ENCODE data around the gene SLC35A1. TPM values are rescaled to one million over a fixed set of nuclear protein-coding genes. Genes with fewer than 3 reads are reported as not detected.
"Not testable (repeated sequence)": the region's sequence is repeated elsewhere in the genome, so short reads cannot be mapped to it uniquely, and the experiment has no call there.

The SLC35A1 gene
- total and polyA plus RNA-seq, 3 donors from 2014 or later = 16.5 to 20.2 (median 17.2) TPM

DNA sequence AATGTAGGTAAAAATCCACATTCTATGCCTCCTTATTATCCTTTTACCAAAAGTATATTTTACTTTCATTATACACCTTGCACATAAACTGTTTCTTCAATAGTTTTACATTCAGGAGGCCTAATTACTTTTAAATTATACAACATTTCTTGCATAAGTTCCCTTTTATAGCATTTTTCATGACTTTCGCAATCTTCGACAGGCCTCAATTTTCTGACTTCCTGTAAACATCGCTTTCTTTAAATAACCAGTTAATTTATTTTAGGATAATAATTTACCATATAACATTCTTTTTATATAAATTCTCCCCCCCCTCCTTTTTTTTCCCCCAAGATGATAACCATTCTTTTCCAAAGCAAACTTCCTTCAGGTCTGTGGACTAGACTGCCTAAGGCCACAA, 9.2 kb downstream of the SLC35A1 start:
- no peak for DNase-seq
- WGBS, 2 donors = 90 to 93% methylated on average over 3 of the region's 3 CpGs
- Histone ChIP-seq H3K4me3 (no peak overlapping the region), H3K27me3 (no peaks in the 10 kb centered on the region), H3K4me1 (no peaks in the 10 kb centered on the region), H3K36me3 (ENCODE audit: low read depth, missing control alignments) (no peaks in the 10 kb centered on the region), H3K9me3 (no peaks in the 10 kb centered on the region), H3K27ac (no peak overlapping the region)
- TF ChIP-seq, protein P1, sequence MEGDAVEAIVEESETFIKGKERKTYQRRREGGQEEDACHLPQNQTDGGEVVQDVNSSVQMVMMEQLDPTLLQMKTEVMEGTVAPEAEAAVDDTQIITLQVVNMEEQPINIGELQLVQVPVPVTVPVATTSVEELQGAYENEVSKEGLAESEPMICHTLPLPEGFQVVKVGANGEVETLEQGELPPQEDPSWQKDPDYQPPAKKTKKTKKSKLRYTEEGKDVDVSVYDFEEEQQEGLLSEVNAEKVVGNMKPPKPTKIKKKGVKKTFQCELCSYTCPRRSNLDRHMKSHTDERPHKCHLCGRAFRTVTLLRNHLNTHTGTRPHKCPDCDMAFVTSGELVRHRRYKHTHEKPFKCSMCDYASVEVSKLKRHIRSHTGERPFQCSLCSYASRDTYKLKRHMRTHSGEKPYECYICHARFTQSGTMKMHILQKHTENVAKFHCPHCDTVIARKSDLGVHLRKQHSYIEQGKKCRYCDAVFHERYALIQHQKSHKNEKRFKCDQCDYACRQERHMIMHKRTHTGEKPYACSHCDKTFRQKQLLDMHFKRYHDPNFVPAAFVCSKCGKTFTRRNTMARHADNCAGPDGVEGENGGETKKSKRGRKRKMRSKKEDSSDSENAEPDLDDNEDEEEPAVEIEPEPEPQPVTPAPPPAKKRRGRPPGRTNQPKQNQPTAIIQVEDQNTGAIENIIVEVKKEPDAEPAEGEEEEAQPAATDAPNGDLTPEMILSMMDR (IDR thresholded peaks at IDR 0.05) = no peak
- TF ChIP-seq POLR2A (IDR thresholded peaks at IDR 0.05) = no peak
- intact Hi-C loops (cut with DNase I; ENCODE audit: low total_unique reads) = no loop called here

DNA sequence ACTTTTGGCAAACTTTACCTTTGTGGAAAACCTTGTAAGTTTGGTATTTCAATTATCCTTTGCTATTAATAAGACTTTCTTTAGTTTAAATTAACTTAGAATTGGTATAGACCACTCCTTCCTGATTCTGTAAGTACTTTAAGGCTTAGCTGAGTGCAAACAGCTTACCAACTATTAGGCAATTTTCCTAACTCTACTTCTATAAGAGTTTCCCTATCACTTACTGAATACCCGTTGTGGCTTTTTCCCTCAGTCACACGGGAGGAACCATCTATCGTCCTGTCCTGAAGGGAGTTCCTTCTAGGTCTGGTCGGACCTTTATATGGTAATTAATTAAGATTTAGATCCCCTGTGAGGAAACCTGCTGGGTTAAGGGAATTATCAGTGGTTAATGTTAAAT, 9.6 kb downstream of the SLC35A1 start:
- Histone ChIP-seq H3K27me3 (no peaks in the 10 kb centered on the region), H3K4me3 (no peak overlapping the region), H3K36me3 (ENCODE audit: low read depth, missing control alignments) (no peaks in the 10 kb centered on the region), H3K9me3 (no peaks in the 10 kb centered on the region), H3K4me1 (no peaks in the 10 kb centered on the region), H3K27ac (no peak overlapping the region)
- 86% methylated on average over 4 of the region's 4 CpGs for WGBS, 2 donors
- TF ChIP-seq POLR2A (IDR thresholded peaks at IDR 0.05) = no peak
- TF ChIP-seq, protein P1 (IDR thresholded peaks at IDR 0.05) = no peak
- intact Hi-C loops (cut with DNase I; ENCODE audit: low total_unique reads) = no loop called here
- DNase-seq = no peak

DNA sequence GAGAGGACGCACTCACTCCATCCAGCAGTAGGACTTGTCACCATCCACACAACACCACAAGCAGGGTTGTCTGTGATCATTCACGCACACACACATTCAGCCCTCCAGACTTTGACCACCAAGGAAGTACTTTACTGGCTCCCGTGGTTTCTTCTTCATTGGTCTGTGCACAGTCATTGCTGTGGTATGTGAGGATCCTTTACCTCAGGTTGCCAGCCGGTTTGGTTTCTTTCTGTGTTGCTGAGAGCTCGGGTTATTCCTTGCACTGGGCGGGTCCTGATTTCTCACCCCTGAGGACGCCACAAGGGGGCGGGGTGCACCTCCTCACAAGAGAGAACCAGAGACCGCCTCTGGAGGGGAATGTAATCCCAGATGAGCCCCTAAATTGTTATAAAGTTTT, 11.2 kb downstream of the SLC35A1 start:
- H3K27ac ChIP-seq = no peak overlapping the region
- 94 to 97% methylated on average over 7 to 9 of the region's 9 CpGs for WGBS, 2 donors
- DNase-seq = no peak
- no peaks in the 10 kb centered on the region for H3K36me3 ChIP-seq (ENCODE audit: low read depth, missing control alignments)
- TF ChIP-seq, protein P1 (IDR thresholded peaks at IDR 0.05) = no peak
- no peak for TF ChIP-seq POLR2A (IDR thresholded peaks at IDR 0.05)
- intact Hi-C loops (cut with DNase I; ENCODE audit: low total_unique reads) = no loop called here
- no peak overlapping the region for H3K4me3 ChIP-seq
- H3K9me3 ChIP-seq = no peaks in the 10 kb centered on the region
- H3K27me3 ChIP-seq = no peaks in the 10 kb centered on the region
- H3K4me1 ChIP-seq = no peaks in the 10 kb centered on the region

DNA sequence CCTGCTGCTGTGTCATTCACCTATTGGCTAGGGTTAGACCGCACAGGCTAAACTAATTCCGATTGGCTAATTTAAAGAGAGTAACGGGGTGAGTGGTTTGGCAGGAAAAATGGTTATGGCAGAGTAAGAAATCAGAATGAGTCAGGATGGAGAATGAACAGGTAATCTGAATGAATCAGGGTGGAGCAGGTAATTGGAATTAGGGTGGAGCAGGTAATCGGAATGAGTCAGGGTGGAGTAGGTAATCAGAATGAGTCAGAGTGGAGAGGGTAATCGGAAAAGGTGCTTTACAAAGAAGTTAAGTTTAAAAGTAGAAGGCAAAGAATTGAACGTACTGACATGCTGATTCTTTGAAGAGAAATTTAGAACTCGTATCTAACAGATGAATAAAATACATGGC, 11.7 kb downstream of the SLC35A1 start:
- no peak for TF ChIP-seq POLR2A (IDR thresholded peaks at IDR 0.05)
- TF ChIP-seq, protein P1 (IDR thresholded peaks at IDR 0.05) = no peak

DNA sequence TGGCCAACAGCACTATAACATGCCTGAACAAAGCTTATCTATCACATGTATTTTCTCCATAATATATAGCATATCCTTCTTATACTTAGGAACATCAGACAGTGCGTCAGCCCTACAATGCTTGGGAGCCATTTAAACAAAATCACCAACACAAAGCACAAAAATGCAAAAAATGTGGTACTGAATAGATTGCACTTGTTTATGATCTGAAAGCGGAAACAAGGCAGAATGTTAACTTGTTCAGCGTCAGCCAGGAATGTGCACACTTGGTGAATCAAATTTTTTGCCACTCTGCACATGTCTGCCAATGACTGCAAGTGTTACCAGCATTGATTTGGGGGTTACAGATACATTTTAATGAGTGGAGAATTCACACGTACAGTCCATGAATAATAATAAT, 14.8 kb downstream of the SLC35A1 start:
- Histone ChIP-seq H3K27ac (no peak overlapping the region), H3K27me3 (no peaks in the 10 kb centered on the region), H3K4me3 (no peak overlapping the region), H3K4me1 (no peaks in the 10 kb centered on the region), H3K36me3 (ENCODE audit: low read depth, missing control alignments) (no peaks in the 10 kb centered on the region), H3K9me3 (no peaks in the 10 kb centered on the region)
- no peak for TF ChIP-seq POLR2A (IDR thresholded peaks at IDR 0.05)
- TF ChIP-seq, protein P1 (IDR thresholded peaks at IDR 0.05) = no peak
- no peak for DNase-seq
- WGBS, 2 donors = 88 to 91% methylated on average over 4 of the region's 4 CpGs
- intact Hi-C loops (cut with DNase I; ENCODE audit: low total_unique reads) = no loop called here

More for the DNA sequence above, 11.7 kb downstream of the SLC35A1 start:
- intact Hi-C loops (cut with DNase I; ENCODE audit: low total_unique reads) = no loop called here
- Histone ChIP-seq H3K9me3 (no peaks in the 10 kb centered on the region), H3K4me3 (no peak overlapping the region), H3K27ac (no peak overlapping the region), H3K27me3 (no peaks in the 10 kb centered on the region), H3K4me1 (no peaks in the 10 kb centered on the region), H3K36me3 (ENCODE audit: low read depth, missing control alignments) (no peaks in the 10 kb centered on the region)
- no peak for DNase-seq
- WGBS, 2 donors = 92 to 96% methylated on average over 7 of the region's 7 CpGs

DNA sequence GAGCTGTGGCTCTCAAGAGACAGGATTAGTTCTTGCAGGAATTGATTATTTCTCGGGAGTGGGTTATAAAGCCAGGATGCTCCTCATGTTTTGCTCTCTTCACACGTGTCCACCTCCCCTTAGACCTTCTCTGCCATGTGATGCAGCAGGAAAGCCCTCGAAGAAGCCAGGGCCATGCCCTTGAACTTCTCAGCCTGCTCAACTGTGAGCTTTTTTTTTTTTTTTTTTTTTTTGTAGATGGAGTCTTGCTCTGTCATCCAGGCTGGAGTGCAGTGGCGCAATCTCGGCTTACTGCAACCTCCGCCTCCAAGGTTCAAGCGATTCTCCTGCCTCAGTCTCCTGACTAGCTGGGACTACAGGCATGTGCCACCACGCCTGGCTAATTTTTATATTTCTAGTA, 16.6 kb downstream of the SLC35A1 start:
- H3K27ac ChIP-seq; H3K4me3 ChIP-seq; intact Hi-C loops (cut with DNase I; ENCODE audit: low total_unique reads); H3K36me3 ChIP-seq (ENCODE audit: low read depth, missing control alignments); H3K27me3 ChIP-seq; DNase-seq; H3K9me3 ChIP-seq; H3K4me1 ChIP-seq: not testable (repeated sequence)
- WGBS, 2 donors = 76 to 83% methylated on average over 8 of the region's 8 CpGs

Measured in testis (tissue), 3 donors.